GM18951 (cell line): ENCODE data around the gene DPYSL5.

Source experiments
- POLR2A ChIP-seq: IDR thresholded peaks from 4 replicates; pipeline ENCODE4 v1.6.1; 2011; ENCODE audit warnings: mild to moderate bottlenecking; ENCODE audit not compliant: insufficient read length, insufficient read depth; ENCODE audit errors: extremely low read depth
- in situ Hi-C: fragments of 300-500 bp; cut with MboI; formaldehyde crosslinking; loops from one replicate; pipeline ENCODE4 v1.12.0; 2022; ENCODE audit warnings: low sequenced_read_pairs, mixed read lengths, inconsistent platforms; ENCODE audit not compliant: unreplicated experiment

DPYSL5 gene

GRCh38 chr2:26980971-26981370, 133.0 kb downstream of the DPYSL5 start:
- TF ChIP-seq POLR2A = no peak
- in situ Hi-C loops = no loop called here

GRCh38 chr2:26982102-26982742, 134.3 kb downstream of the DPYSL5 start:
- TF ChIP-seq POLR2A = no peak
- in situ Hi-C loops = no loop called here

GRCh38 chr2:26983746-26984145, 135.8 kb downstream of the DPYSL5 start:
- TF ChIP-seq POLR2A = no peak
- in situ Hi-C loops = no loop called here

- TF ChIP-seq POLR2A = no peak
- in situ Hi-C loops = no loop called here
These were observed 137.9 kb downstream of the DPYSL5 start for GRCh38 chr2:26985807-26986206.

- no peak for TF ChIP-seq POLR2A
- in situ Hi-C loops = no loop called here
These were observed 138.6 kb downstream of the DPYSL5 start for GRCh38 chr2:26986576-26986975.

- no peak for TF ChIP-seq POLR2A
These were observed 140.3 kb downstream of the DPYSL5 start for GRCh38 chr2:26988058-26988860.

GRCh38 chr2:26989156-26989555, 141.2 kb downstream of the DPYSL5 start:
- in situ Hi-C loops = no loop called here
- TF ChIP-seq POLR2A = no peak

More at GRCh38 chr2:26988058-26988860, 140.3 kb downstream of the DPYSL5 start:
- in situ Hi-C loops = no loop called here

GRCh38 chr2:26991717-26992116, 143.8 kb downstream of the DPYSL5 start:
- no peak for TF ChIP-seq POLR2A
- in situ Hi-C loops = no loop called here

GRCh38 chr2:26993768-26994167, 145.8 kb downstream of the DPYSL5 start:
- in situ Hi-C loops = no loop called here
- TF ChIP-seq POLR2A = no peak

GRCh38 chr2:26994983-26995382, 147.1 kb downstream of the DPYSL5 start:
- no peak for TF ChIP-seq POLR2A
- in situ Hi-C loops = no loop called here

GRCh38 chr2:26997394-26997793, 149.5 kb downstream of the DPYSL5 start:
- in situ Hi-C loops = no loop called here
- no peak for TF ChIP-seq POLR2A

- no peak for TF ChIP-seq POLR2A
- in situ Hi-C loops = no loop called here
These were observed 150.4 kb downstream of the DPYSL5 start for GRCh38 chr2:26998323-26998722.
